SK-N-SH (cell line): Measurements from ENCODE around the gene SPDYC. TPM values are rescaled to one million over a fixed set of nuclear protein-coding genes. Genes with fewer than 3 reads are reported as not detected.

Experiments used
- CTCF ChIA-PET: fragments of 300-600, 350-600 bp; formaldehyde crosslinking; extraction: SDS; loops from one replicate; lab custom pipeline; 2021; lab: Yijun Ruan, JAX
- POLR2A ChIA-PET: fragments of 350-600 bp; sonication (Branson Sonifier 250); formaldehyde crosslinking; extraction: SDS; loops from one replicate; lab custom pipeline; 2020; ENCODE audit warnings: antibody characterized with exemption, inconsistent platforms; lab: Yijun Ruan, JAX
- DNase-seq: peaks from one replicate; pipeline ENCODE4 v3.0.0; 2012
- H2AFZ ChIP-seq: fragments of 200-600 bp; sonication (generic); 2 replicates; pipeline ENCODE4 v1.8.1; 2016; ENCODE audit warnings: antibody characterized with exemption, mild to moderate bottlenecking, low read depth
- H3F3A ChIP-seq: fragments of 200-600 bp; sonication (generic); replicated peaks from 2 replicates; pipeline ENCODE3; 2016; ENCODE audit warnings: antibody characterized with exemption, mild to moderate bottlenecking; ENCODE audit not compliant: insufficient read depth
- H3K27ac ChIP-seq, 2 experiments: fragments of 200-500 bp in 1 of 2; fragments of 200-600 bp in 1 of 2; sonication (Bioruptor generic) in 1 of 2; sonication (generic), shearing (Covaris generic) in 1 of 2; 2 replicates each; pipeline versions ENCODE4 v1.5.1 to v1.6.1; 2014 to 2016; ENCODE audit warnings: low read depth in 2 of 2, inconsistent platforms in 1 of 2, low read length in 1 of 2, mild to moderate bottlenecking in 1 of 2, mixed read lengths in 1 of 2
- H3K27me3 ChIP-seq: fragments of 200-600 bp; sonication (generic), shearing (Covaris generic); 2 replicates; pipeline ENCODE4 v1.6.1; 2016; ENCODE audit warnings: mixed run types; ENCODE audit not compliant: insufficient read depth
- H3K36me3 ChIP-seq, 2 experiments: fragments of 200-500 bp in 1 of 2; fragments of 200-600 bp in 1 of 2; sonication (Bioruptor generic) in 1 of 2; sonication (generic) in 1 of 2; replicated peaks in 1 of 2; 2 replicates each; pipeline versions ENCODE3 to v1.5.1; 2014 to 2016; ENCODE audit warnings: low read length in 1 of 2, mild to moderate bottlenecking in 1 of 2; ENCODE audit not compliant: insufficient read depth in 2 of 2, control insufficient read depth in 1 of 2
- H3K4me1 ChIP-seq, 2 experiments: fragments of 200-500 bp in 1 of 2; fragments of 200-600 bp in 1 of 2; sonication (Bioruptor generic) in 1 of 2; sonication (generic), shearing (Covaris generic) in 1 of 2; 2 replicates each; pipeline versions ENCODE4 v1.5.1 to v1.6.1; 2014 to 2016; ENCODE audit warnings: low read depth in 1 of 2, low read length in 1 of 2, mixed run types in 1 of 2; ENCODE audit not compliant: insufficient read depth in 2 of 2, control insufficient read depth in 1 of 2
- H3K4me2 ChIP-seq: fragments of 200-600 bp; sonication (generic), shearing (Covaris generic); 2 replicates; pipeline ENCODE4 v1.6.1; 2017; ENCODE audit warnings: mixed run types
- H3K4me3 ChIP-seq, 2 experiments: fragments of 200-500 bp in 1 of 2; fragments of 200-600 bp in 1 of 2; sonication (Bioruptor generic) in 1 of 2; sonication (generic), shearing (Covaris generic) in 1 of 2; 2 replicates each; pipeline versions ENCODE4 v1.5.1 to v1.8.1; 2014 to 2016; ENCODE audit warnings: low read depth in 2 of 2, inconsistent platforms in 1 of 2, low read length in 1 of 2, mild to moderate bottlenecking in 1 of 2, mixed read lengths in 1 of 2, moderate library complexity in 1 of 2
- H3K79me2 ChIP-seq: fragments of 200-600 bp; sonication (generic); 2 replicates; pipeline ENCODE4 v1.8.1; 2017; ENCODE audit warnings: mild to moderate bottlenecking; ENCODE audit not compliant: insufficient read depth
- H3K9ac ChIP-seq: fragments of 200-600 bp; sonication (generic); 2 replicates; pipeline ENCODE4 v1.6.1; 2017; ENCODE audit warnings: mixed run types
- H3K9me2 ChIP-seq: fragments of 200-600 bp; sonication (generic); 2 replicates; pipeline ENCODE4 v1.6.1; 2017; ENCODE audit warnings: mixed run types
- H3K9me3 ChIP-seq: fragments of 200-600 bp; sonication (generic); 2 replicates; pipeline ENCODE4 v1.6.1; 2017; ENCODE audit warnings: mixed run types, mild to moderate bottlenecking, moderate library complexity
- H4K20me1 ChIP-seq: fragments of 200-600 bp; sonication (generic); 2 replicates; pipeline ENCODE4 v1.6.1; 2017; ENCODE audit warnings: mild to moderate bottlenecking, mixed run types; ENCODE audit not compliant: insufficient read depth
- CTCF ChIP-seq: fragments of 200-600 bp; sonication (generic); IDR thresholded peaks from 2 replicates; pipeline ENCODE4 v1.6.1; 2017; ENCODE audit warnings: antibody characterized with exemption, mild to moderate bottlenecking, moderate library complexity
- ELF1 ChIP-seq: IDR thresholded peaks from 2 replicates; pipeline ENCODE4 v1.4.0; 2012
- EP300 ChIP-seq, 2 experiments: IDR thresholded peaks; 2 replicates each; pipeline versions ENCODE4 v1.4.0 to v1.6.1; 2012; ENCODE audit warnings: borderline replicate concordance in 1 of 2, low read depth in 1 of 2, low read length in 1 of 2
- EZH2phosphoT487 ChIP-seq: fragments of 200-600 bp; sonication (generic); IDR thresholded peaks from 2 replicates; pipeline ENCODE4 v1.6.1; 2017; ENCODE audit warnings: low read depth, mixed run types, mild to moderate bottlenecking, antibody characterized with exemption, moderate library complexity, borderline replicate concordance
- FOSL2 ChIP-seq: IDR thresholded peaks from 2 replicates; pipeline ENCODE4 v1.4.0; 2012; ENCODE audit warnings: low read depth, mild to moderate bottlenecking, moderate library complexity, borderline replicate concordance
- FOXJ3 ChIP-seq: sonication (generic); formaldehyde crosslinking; IDR thresholded peaks from 2 replicates; pipeline ENCODE4 v1.5.1; 2020; ENCODE audit warnings: mild to moderate bottlenecking, missing genetic modification reagents
- GABPA ChIP-seq: IDR thresholded peaks from 2 replicates; pipeline ENCODE4 v1.4.0; 2012; ENCODE audit warnings: low read depth, mild to moderate bottlenecking
- GATA2 ChIP-seq: sonication (generic); formaldehyde crosslinking; IDR thresholded peaks from 2 replicates; pipeline ENCODE4 v1.5.0; 2020; ENCODE audit warnings: mild to moderate bottlenecking, missing genetic modification reagents
- IRF3 ChIP-seq: fragments of 150-350 bp; IDR thresholded peaks from 2 replicates; pipeline ENCODE4 v1.6.1; 2016; ENCODE audit warnings: mild to moderate bottlenecking, low read depth, low read length
- JUND ChIP-seq: IDR thresholded peaks from 2 replicates; pipeline ENCODE4 v1.4.0; 2012
- MEF2A ChIP-seq: IDR thresholded peaks from 2 replicates; pipeline ENCODE4 v1.4.0; 2012; ENCODE audit warnings: low read depth, borderline replicate concordance
- PBX3 ChIP-seq: IDR thresholded peaks from 2 replicates; pipeline ENCODE4; 2012
- POLR2AphosphoS5 ChIP-seq: IDR thresholded peaks from 2 replicates; pipeline ENCODE4 v1.6.1; 2012; ENCODE audit warnings: low read depth, low read length
- RCOR1 ChIP-seq: fragments of 150-350 bp; IDR thresholded peaks from 2 replicates; pipeline ENCODE4 v1.6.1; 2017; ENCODE audit warnings: antibody characterized with exemption, low read length
- RFX5 ChIP-seq: IDR thresholded peaks from 2 replicates; pipeline ENCODE4 v1.6.1; 2012; ENCODE audit warnings: mild to moderate bottlenecking, improper control_type of control experiment, low read length
- SIN3A ChIP-seq: IDR thresholded peaks from 2 replicates; pipeline ENCODE4 v1.6.1; 2012; ENCODE audit warnings: low read depth, mild to moderate bottlenecking, low read length, moderate library complexity, borderline replicate concordance
- TCF12 ChIP-seq: IDR thresholded peaks from 2 replicates; pipeline ENCODE4 v1.4.0; 2012
- USF1 ChIP-seq: IDR thresholded peaks from 2 replicates; pipeline ENCODE4 v1.4.0; 2012; ENCODE audit warnings: low read depth, borderline replicate concordance
- YY1 ChIP-seq: IDR thresholded peaks from 2 replicates; pipeline ENCODE4 v1.4.0; 2012; ENCODE audit warnings: low read depth, mild to moderate bottlenecking
- WGBS: methylation state at CpG from one replicate; pipeline ENCODE4 v1.1.6; 2017; ENCODE audit warnings: low lambda C conversion rate; 5-methylcytosine and 5-hydroxymethylcytosine counted together
- polyA plus RNA-seq, 3 experiments: library from polyadenylated mRNA; depleted of rRNA; stranded (reverse); fragments of >200 nt; gene quantifications; 2 replicates each; pipeline ENCODE4 v1.2.3, GENCODE V29; 2012

Gene SPDYC
- polyA plus RNA-seq, 1 of the 3 experiments (the other 2 are of a cell fraction), result not detected

GRCh38 chr11:65132988-65133700 is 36.9 kb upstream of the SPDYC start:
- Histone ChIP-seq H2AFZ (no peak overlapping the region), H4K20me1 (no peaks in the 10 kb centered on the region; the same call in 1 of the 2 replicates), H3K4me2 (peak overlapping the region; percentile 92), H3K27ac (no peak overlapping the region; a peak in 1 of 4 replicates), H3K36me3 (peaks cover 19 to 42% of the 10 kb centered on the region in 2 experiments), H3K9ac (peak overlapping the region; percentile 95; the same call in 1 of the 2 replicates), H3K4me3 (peak overlapping the region; percentile 88 to 96), H3K9me2 (no peaks in the 10 kb centered on the region), H3K27me3 (no peaks in the 10 kb centered on the region), H3K4me1 (peaks cover 0 to 28% of the 10 kb centered on the region in 2 experiments; a peak in 2 of 4 replicates), H3K9me3 (no peaks in the 10 kb centered on the region), H3K79me2 (peaks cover 28% of the 10 kb centered on the region; the same call in 1 of the 2 replicates), H3F3A (no peaks in the 10 kb centered on the region)
- POLR2A ChIA-PET, result interaction anchor here (0.5 to 2.9 kb wide), 2 partner anchors 11 to 59 kb away, joined by 3 to 20 read pairs; partner anchors contain the start of genes FAU and MRPL49
- 45% methylated on average over 14 of the region's 18 CpGs for WGBS
- TF ChIP-seq FOXJ3 (CRISPR knock-in tag) (no peak), RCOR1 (no peak), EP300 (IDR thresholded peaks at IDR 0.05; ENCODE audit: borderline replicate concordance in 1 of 2, low read depth in 1 of 2, low read length in 1 of 2) (no peak), JUND (no peak), IRF3 (no peak), POLR2AphosphoS5 (no peak), PBX3 (no peak)
- CTCF ChIA-PET, result interaction anchor here (0.6 to 2.7 kb wide), 7 partner anchors 11 to 205 kb away, joined by 3 to 23 read pairs (median 6); partner anchors contain the start of genes CAPN1, FAU, MRPL49 and POLA2
- DNase-seq, result peak; percentile 62

- Histone ChIP-seq H2AFZ (0 out of 2 replicates have a peak overlapping the region, but pooled peaks have one; percentile 51), H3K79me2 (peaks cover 28% of the 10 kb centered on the region; the same call in 1 of the 2 replicates), H3K36me3 (peaks cover 19 to 37% of the 10 kb centered on the region in 2 experiments), H3K9me2 (no peaks in the 10 kb centered on the region), H4K20me1 (no peaks in the 10 kb centered on the region; the same call in 1 of the 2 replicates), H3K4me3 (peak overlapping the region; percentile 88 to 96), H3K9ac (peak overlapping the region; percentile 95), H3K4me2 (peak overlapping the region; percentile 92), H3F3A (no peaks in the 10 kb centered on the region), H3K4me1 (peaks cover 0 to 28% of the 10 kb centered on the region in 2 experiments; a peak in 2 of 4 replicates), H3K27ac (peak overlapping the region in 1 of 2 experiments; percentile 95; a peak in 3 of 4 replicates), H3K27me3 (no peaks in the 10 kb centered on the region), H3K9me3 (no peaks in the 10 kb centered on the region)
- under 1% methylated on average over 12 of the region's 20 CpGs for WGBS
- POLR2A ChIA-PET, result interaction anchor here (0.5 to 2.9 kb wide), 4 partner anchors 11 to 59 kb away, joined by 3 to 25 read pairs (median 22); partner anchors contain the start of genes CAPN1, FAU, MRPL49 and ZNHIT2
- CTCF ChIA-PET, result interaction anchor here (0.6 to 2.7 kb wide), 6 partner anchors 12 to 204 kb away, joined by 3 to 23 read pairs (median 6); partner anchors contain the start of genes CAPN1, FAU, MRPL49 and POLA2
- no peak for DNase-seq
- TF ChIP-seq MEF2A (no peak), CTCF (no peak), EP300 (IDR thresholded peaks at IDR 0.05; ENCODE audit: borderline replicate concordance in 1 of 2, low read depth in 1 of 2, low read length in 1 of 2) (no peak), FOSL2 (no peak), EZH2phosphoT487 (no peak), SIN3A (no peak), YY1 (no peak), JUND (no peak), ELF1 (no peak), PBX3 (no peak), TCF12 (no peak), USF1 (no peak), RFX5 (no peak), GATA2 (CRISPR knock-in tag) (no peak), POLR2AphosphoS5 (no peak), GABPA (no peak)
These were observed 36.3 kb upstream of the SPDYC start for GRCh38 chr11:65133724-65134123.
